GM12878 (cell line): ENCODE measurements around the gene NAALADL1. TPM values are rescaled to one million over a fixed set of nuclear protein-coding genes. Genes with fewer than 3 reads are reported as not detected.

Source experiments
- ATAC-seq: fragments of 200-7000 bp; cut with Tn5 transposase; 3 replicates; pipeline ENCODE4 v1.9.1; 2020; ENCODE audit warnings: mild to moderate bottlenecking, moderate library complexity
- BruUV-seq: library from RNA; stranded (reverse); fragments of 400-500 nt; replicated peaks from 2 replicates; lab custom pipeline; 2021; lab: Mats Ljungman, UMichigan
- CTCF ChIA-PET: fragments of 300-600 bp; sonication (Branson Sonifier 250); formaldehyde crosslinking; extraction: SDS; loops from one replicate; lab custom pipeline; 2021; ENCODE audit warnings: inconsistent platforms; lab: Yijun Ruan, JAX
- POLR2A ChIA-PET: fragments of 350-600 bp; formaldehyde crosslinking; extraction: SDS; loops from one replicate; lab custom pipeline; 2021; ENCODE audit warnings: inconsistent platforms; lab: Charles Lee
- RAD21 ChIA-PET: fragments of 300-600 bp; sonication (Branson Sonifier 250); formaldehyde crosslinking; loops from one replicate; lab custom pipeline; 2023; ENCODE audit warnings: antibody characterized with exemption; ENCODE audit not compliant: unreplicated experiment; lab: Charles Lee
- SMC1A ChIA-PET: fragments of 300-600 bp; sonication (Branson Sonifier 250); formaldehyde crosslinking; loops from one replicate; lab custom pipeline; 2023; ENCODE audit not compliant: unreplicated experiment, uncharacterized antibody; lab: Charles Lee
- DNase-seq: peaks from one replicate; pipeline ENCODE4 v3.0.0-alpha.2; 2011; ENCODE audit warnings: low read depth, low spot score
- FAIRE-seq: peaks from 3 replicates; lab custom pipeline; 2011; peaks lifted over from hg19 to GRCh38; lab: Jason Lieb, UNC
- H2AFZ ChIP-seq: 2 replicates; pipeline ENCODE4 v1.6.0; 2011; ENCODE audit warnings: low read depth, low read length, control low read depth; ENCODE audit not compliant: control insufficient read depth
- H3K27ac ChIP-seq: 2 replicates; pipeline ENCODE4 v1.5.1; 2011; ENCODE audit warnings: control low read depth; ENCODE audit not compliant: control insufficient read depth, insufficient read depth
- H3K27me3 ChIP-seq, 2 experiments: replicated peaks in 1 of 2; 2 replicates each; pipeline versions ENCODE4 v1.6.0 to v1.6.1; 2011; ENCODE audit warnings: low read length in 1 of 2; ENCODE audit not compliant: control insufficient read depth in 2 of 2, insufficient read depth in 2 of 2
- H3K36me3 ChIP-seq, 2 experiments: 2 replicates each; pipeline ENCODE4 v1.5.1; 2011; ENCODE audit warnings: low read length in 1 of 2; ENCODE audit not compliant: control insufficient read depth in 2 of 2, insufficient read depth in 2 of 2
- H3K4me1 ChIP-seq: 2 replicates; pipeline ENCODE4 v1.6.1; 2011; ENCODE audit warnings: mild to moderate bottlenecking, low read length, moderate library complexity, mixed read lengths; ENCODE audit not compliant: control insufficient read depth, insufficient read depth
- H3K4me2 ChIP-seq: 2 replicates; pipeline ENCODE4 v1.6.0; 2011; ENCODE audit warnings: control low read depth; ENCODE audit not compliant: control insufficient read depth, insufficient read depth
- H3K4me3 ChIP-seq: fragments of 200-600 bp; sonication (generic); 2 replicates; pipeline ENCODE4 v1.5.1; 2016
- H3K79me2 ChIP-seq: 2 replicates; pipeline ENCODE4 v1.6.0; 2011; ENCODE audit warnings: low read length; ENCODE audit not compliant: control insufficient read depth, insufficient read depth
- H3K9ac ChIP-seq: 2 replicates; pipeline ENCODE4 v1.8.0; 2011; ENCODE audit warnings: low read length, control low read depth, mixed read lengths; ENCODE audit not compliant: control insufficient read depth, insufficient read depth
- H3K9me3 ChIP-seq: replicated peaks from 3 replicates; pipeline ENCODE4 v1.5.1; 2011; ENCODE audit warnings: mild to moderate bottlenecking, low read length; ENCODE audit not compliant: control insufficient read depth, insufficient read depth
- H4K20me1 ChIP-seq: 2 replicates; pipeline ENCODE4 v1.6.0; 2011; ENCODE audit not compliant: control insufficient read depth, insufficient read depth
- BACH1 ChIP-seq: fragments of 450-650 bp; IDR thresholded peaks from 2 replicates; pipeline ENCODE4 v1.6.1; 2017; ENCODE audit warnings: mild to moderate bottlenecking, borderline replicate concordance
- CBX3 ChIP-seq: fragments of 200-600 bp; sonication (generic); IDR thresholded peaks from 2 replicates; pipeline ENCODE4 v1.6.1; 2016; ENCODE audit warnings: low read depth, borderline replicate concordance
- EZH2 ChIP-seq: IDR thresholded peaks from 2 replicates; pipeline ENCODE4 v1.6.1; 2012; ENCODE audit warnings: low read depth, mild to moderate bottlenecking, control low read depth, inconsistent platforms, low read length, borderline replicate concordance; ENCODE audit not compliant: control insufficient read depth
- GABPA ChIP-seq: IDR thresholded peaks from 2 replicates; pipeline ENCODE4 v1.6.1; 2014; ENCODE audit warnings: antibody characterized with exemption, low read depth, mild to moderate bottlenecking, inconsistent platforms
- JUNB ChIP-seq: IDR thresholded peaks from 2 replicates; pipeline ENCODE4 v1.6.1; 2016; ENCODE audit warnings: antibody characterized with exemption, mild to moderate bottlenecking
- NFYA ChIP-seq: IDR thresholded peaks from 2 replicates; pipeline ENCODE4 v1.6.1; 2011; ENCODE audit warnings: low read depth, mild to moderate bottlenecking, low read length, improper control_type of control experiment, borderline replicate concordance
- NFYB ChIP-seq: IDR thresholded peaks from 2 replicates; pipeline ENCODE4 v1.6.1; 2011; ENCODE audit warnings: low read depth, mild to moderate bottlenecking, low read length, improper control_type of control experiment, moderate library complexity; ENCODE audit not compliant: insufficient read depth
- STAT1 ChIP-seq: fragments of 450-650 bp; conservative IDR thresholded peaks from 2 replicates; pipeline ENCODE4 v1.6.1; 2014; ENCODE audit warnings: antibody characterized with exemption, mild to moderate bottlenecking
- SUZ12 ChIP-seq: fragments of 200-600 bp; sonication (generic); IDR thresholded peaks from one replicate; pipeline ENCODE4 v1.6.1; 2018; ENCODE audit warnings: antibody characterized with exemption, mild to moderate bottlenecking; ENCODE audit not compliant: unreplicated experiment
- TCF3 ChIP-seq: IDR thresholded peaks from 2 replicates; pipeline ENCODE4 v1.6.1; 2012; ENCODE audit warnings: low read depth, mild to moderate bottlenecking, low read length, borderline replicate concordance; ENCODE audit not compliant: insufficient read depth
- ZNF24 ChIP-seq: fragments of 450-650 bp; IDR thresholded peaks from 2 replicates; pipeline ENCODE4 v1.6.1; 2017; ENCODE audit warnings: antibody characterized with exemption, mild to moderate bottlenecking
- ZNF384 ChIP-seq: IDR thresholded peaks from 2 replicates; pipeline ENCODE4 v1.6.1; 2012; ENCODE audit warnings: low read depth, mild to moderate bottlenecking, low read length, improper control_type of control experiment, borderline replicate concordance
- WGBS: methylation state at CpG from one replicate; pipeline ENCODE4 v1.1.6; 2016; ENCODE audit warnings: low lambda C conversion rate; ENCODE audit not compliant: insufficient replicate concordance, insufficient coverage; ENCODE audit errors: missing lambda C conversion rate; 5-methylcytosine and 5-hydroxymethylcytosine counted together
- in situ Hi-C: fragments of 300-500 bp; cut with MboI; formaldehyde crosslinking; loops from 9 replicates; pipeline ENCODE4 v1.14.3; 2018; ENCODE audit warnings: mixed read lengths
- intact Hi-C: fragments of 100-400 bp; cut with micrococcal nuclease; formaldehyde crosslinking; loops from one replicate; pipeline ENCODE4 v1.14.2; 2022; ENCODE audit not compliant: unreplicated experiment
- polyA plus RNA-seq, 11 experiments: library from polyadenylated mRNA; depleted of rRNA in 4 of 11; unstranded in 6 of 11; stranded (reverse) in 5 of 11; fragments of >200 nt; fragmentation: Nextera tagmentation in 4 of 11; fragmentation: Illumina TruSeq in 1 of 11; extraction: Ambion mirVana in 4 of 11; extraction: Trizol in 1 of 11; gene quantifications; 1 replicate in 1 of 11; 2 replicates in 10 of 11; pipeline versions ENCODE4 v1.2.1 to v1.2.3, GENCODE V29; 2011 to 2016; ENCODE audit warnings: inconsistent platforms in 2 of 11, missing spikeins in 2 of 11, low read depth in 1 of 11
- total RNA-seq, 4 experiments: library from RNA; depleted of rRNA in 3 of 4; stranded (reverse); fragments of >200 nt in 3 of 4; fragmentation: Illumina TruSeq in 1 of 4; extraction: Trizol in 1 of 4; gene quantifications; 2 replicates each; pipeline versions ENCODE4 v1.2.1 to v1.2.3, GENCODE V29; 2013 to 2021
- TF ChIP-seq, protein P1 (sequence below): fragments of 150-350 bp; IDR thresholded peaks from 2 replicates; pipeline ENCODE4 v1.6.1; 2014; ENCODE audit warnings: mild to moderate bottlenecking, low read depth, low read length
- TF ChIP-seq, protein P2 (sequence below): fragments of 450-650 bp; IDR thresholded peaks from 2 replicates; pipeline ENCODE4 v1.6.1; 2016; ENCODE audit warnings: mild to moderate bottlenecking
- TF ChIP-seq, protein P3 (sequence below): fragments of 150-350 bp; IDR thresholded peaks from 2 replicates; pipeline ENCODE4 v1.6.1; 2016; ENCODE audit warnings: low read depth, low read length
- TF ChIP-seq, protein P4 (sequence below): IDR thresholded peaks from 2 replicates; pipeline ENCODE4 v1.6.1; 2011; ENCODE audit warnings: mild to moderate bottlenecking, low read depth, low read length, moderate library complexity; ENCODE audit not compliant: insufficient replicate concordance

NAALADL1 gene
- total and polyA plus RNA-seq, 10 of the 15 experiments (the other 5 are each of a cell fraction or from before 2014, with no cell fraction given) = 0.77 to 5.5 (median 1.5) TPM

DNA sequence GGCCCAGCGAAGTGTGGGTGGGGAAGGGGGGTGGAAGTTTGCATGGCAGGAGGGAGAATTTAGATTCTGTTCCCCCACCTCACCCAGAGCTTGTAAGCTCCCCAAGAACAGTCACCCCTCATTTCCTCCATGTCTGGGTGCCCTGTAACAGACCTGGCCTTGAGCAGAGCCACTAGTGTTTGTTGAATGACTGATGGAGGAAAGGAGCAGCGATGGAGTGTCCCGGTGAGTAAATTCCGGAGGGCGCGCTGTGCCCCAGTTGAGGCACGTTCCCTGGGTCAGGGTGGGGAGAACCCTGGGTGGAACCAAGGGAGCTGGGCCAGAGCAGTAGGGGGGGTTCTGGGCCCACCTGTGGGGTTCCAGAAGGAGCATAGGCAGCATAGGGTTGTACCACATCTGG lies 827 bp downstream of the NAALADL1 start:
- ChIA-PET RAD21 (no interaction called here), CTCF (interaction anchor here (1.0 kb wide), 1 partner anchor 21 kb away, joined by 3 read pairs; no protein-coding TSS in a partner anchor), SMC1A (interaction anchor here (1.1 kb wide), 1 partner anchor 23 kb away, joined by 3 read pairs; no protein-coding TSS in a partner anchor), POLR2A (no interaction called here)
- in situ Hi-C loops = no loop called here
- Histone ChIP-seq H3K9me3 (no peaks in the 10 kb centered on the region), H4K20me1 (no peaks in the 10 kb centered on the region), H3K9ac (no peak overlapping the region), H3K36me3 (no peaks in the 10 kb centered on the region), H3K79me2 (no peaks in the 10 kb centered on the region), H3K27ac (no peak overlapping the region), H2AFZ (no peak overlapping the region), H3K4me3 (no peak overlapping the region), H3K4me2 (no peak overlapping the region), H3K27me3 (no peaks in the 10 kb centered on the region), H3K4me1 (peaks cover 50% of the 10 kb centered on the region)
- ATAC-seq (no peak), DNase-seq (no peak), FAIRE-seq (no peak)
- intact Hi-C loops = no loop called here
- BruUV-seq = no TSS peak
- 74% methylated on average over 7 of the region's 7 CpGs for WGBS
- TF ChIP-seq, protein P1, sequence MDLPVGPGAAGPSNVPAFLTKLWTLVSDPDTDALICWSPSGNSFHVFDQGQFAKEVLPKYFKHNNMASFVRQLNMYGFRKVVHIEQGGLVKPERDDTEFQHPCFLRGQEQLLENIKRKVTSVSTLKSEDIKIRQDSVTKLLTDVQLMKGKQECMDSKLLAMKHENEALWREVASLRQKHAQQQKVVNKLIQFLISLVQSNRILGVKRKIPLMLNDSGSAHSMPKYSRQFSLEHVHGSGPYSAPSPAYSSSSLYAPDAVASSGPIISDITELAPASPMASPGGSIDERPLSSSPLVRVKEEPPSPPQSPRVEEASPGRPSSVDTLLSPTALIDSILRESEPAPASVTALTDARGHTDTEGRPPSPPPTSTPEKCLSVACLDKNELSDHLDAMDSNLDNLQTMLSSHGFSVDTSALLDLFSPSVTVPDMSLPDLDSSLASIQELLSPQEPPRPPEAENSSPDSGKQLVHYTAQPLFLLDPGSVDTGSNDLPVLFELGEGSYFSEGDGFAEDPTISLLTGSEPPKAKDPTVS = no peak
- TF ChIP-seq NFYB (no peak), GABPA (no peak), STAT1 (no peak), ZNF384 (no peak), BACH1 (no peak), EZH2 (no peak), TCF3 (no peak), NFYA (no peak), ZNF24 (no peak), CBX3 (no peak), JUNB (no peak), SUZ12 (no peak)
- TF ChIP-seq, protein P2, sequence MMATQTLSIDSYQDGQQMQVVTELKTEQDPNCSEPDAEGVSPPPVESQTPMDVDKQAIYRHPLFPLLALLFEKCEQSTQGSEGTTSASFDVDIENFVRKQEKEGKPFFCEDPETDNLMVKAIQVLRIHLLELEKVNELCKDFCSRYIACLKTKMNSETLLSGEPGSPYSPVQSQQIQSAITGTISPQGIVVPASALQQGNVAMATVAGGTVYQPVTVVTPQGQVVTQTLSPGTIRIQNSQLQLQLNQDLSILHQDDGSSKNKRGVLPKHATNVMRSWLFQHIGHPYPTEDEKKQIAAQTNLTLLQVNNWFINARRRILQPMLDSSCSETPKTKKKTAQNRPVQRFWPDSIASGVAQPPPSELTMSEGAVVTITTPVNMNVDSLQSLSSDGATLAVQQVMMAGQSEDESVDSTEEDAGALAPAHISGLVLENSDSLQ = no peak
- TF ChIP-seq, protein P3, sequence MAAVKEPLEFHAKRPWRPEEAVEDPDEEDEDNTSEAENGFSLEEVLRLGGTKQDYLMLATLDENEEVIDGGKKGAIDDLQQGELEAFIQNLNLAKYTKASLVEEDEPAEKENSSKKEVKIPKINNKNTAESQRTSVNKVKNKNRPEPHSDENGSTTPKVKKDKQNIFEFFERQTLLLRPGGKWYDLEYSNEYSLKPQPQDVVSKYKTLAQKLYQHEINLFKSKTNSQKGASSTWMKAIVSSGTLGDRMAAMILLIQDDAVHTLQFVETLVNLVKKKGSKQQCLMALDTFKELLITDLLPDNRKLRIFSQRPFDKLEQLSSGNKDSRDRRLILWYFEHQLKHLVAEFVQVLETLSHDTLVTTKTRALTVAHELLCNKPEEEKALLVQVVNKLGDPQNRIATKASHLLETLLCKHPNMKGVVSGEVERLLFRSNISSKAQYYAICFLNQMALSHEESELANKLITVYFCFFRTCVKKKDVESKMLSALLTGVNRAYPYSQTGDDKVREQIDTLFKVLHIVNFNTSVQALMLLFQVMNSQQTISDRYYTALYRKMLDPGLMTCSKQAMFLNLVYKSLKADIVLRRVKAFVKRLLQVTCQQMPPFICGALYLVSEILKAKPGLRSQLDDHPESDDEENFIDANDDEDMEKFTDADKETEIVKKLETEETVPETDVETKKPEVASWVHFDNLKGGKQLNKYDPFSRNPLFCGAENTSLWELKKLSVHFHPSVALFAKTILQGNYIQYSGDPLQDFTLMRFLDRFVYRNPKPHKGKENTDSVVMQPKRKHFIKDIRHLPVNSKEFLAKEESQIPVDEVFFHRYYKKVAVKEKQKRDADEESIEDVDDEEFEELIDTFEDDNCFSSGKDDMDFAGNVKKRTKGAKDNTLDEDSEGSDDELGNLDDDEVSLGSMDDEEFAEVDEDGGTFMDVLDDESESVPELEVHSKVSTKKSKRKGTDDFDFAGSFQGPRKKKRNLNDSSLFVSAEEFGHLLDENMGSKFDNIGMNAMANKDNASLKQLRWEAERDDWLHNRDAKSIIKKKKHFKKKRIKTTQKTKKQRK = no peak
- TF ChIP-seq, protein P4, sequence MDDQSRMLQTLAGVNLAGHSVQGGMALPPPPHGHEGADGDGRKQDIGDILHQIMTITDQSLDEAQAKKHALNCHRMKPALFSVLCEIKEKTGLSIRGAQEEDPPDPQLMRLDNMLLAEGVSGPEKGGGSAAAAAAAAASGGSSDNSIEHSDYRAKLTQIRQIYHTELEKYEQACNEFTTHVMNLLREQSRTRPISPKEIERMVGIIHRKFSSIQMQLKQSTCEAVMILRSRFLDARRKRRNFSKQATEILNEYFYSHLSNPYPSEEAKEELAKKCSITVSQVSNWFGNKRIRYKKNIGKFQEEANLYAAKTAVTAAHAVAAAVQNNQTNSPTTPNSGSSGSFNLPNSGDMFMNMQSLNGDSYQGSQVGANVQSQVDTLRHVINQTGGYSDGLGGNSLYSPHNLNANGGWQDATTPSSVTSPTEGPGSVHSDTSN = no peak
